ENCODE measurements around the gene ZNF136. TPM values are rescaled to one million over a fixed set of nuclear protein-coding genes. Genes with fewer than 3 reads are reported as not detected.

Gene ZNF136
- polyA plus RNA-seq, 3 donors: 1.9 to 3.4 (median 2.8) TPM

Other genes starting within 250 kb of the ZNF136 start
- gene ZNF700, start 238.0 kb upstream of the ZNF136 start, polyA plus RNA-seq: 1 to 10 TPM; 3.7 to 6.2 (median 4.4) TPM
- gene ZNF763, start 198.1 kb upstream of the ZNF136 start, polyA plus RNA-seq: 1 to 10 TPM in 2 of 3 donors, under 1 TPM in 1; 0.79 to 2.4 (median 2.0) TPM
- gene ZNF433, start 127.4 kb upstream of the ZNF136 start, polyA plus RNA-seq: 1 to 10 TPM; 1.6 to 4.3 (median 2.5) TPM
- gene ZNF878, start 110.1 kb upstream of the ZNF136 start, polyA plus RNA-seq: under 1 TPM in 2 of 3 donors, not detected in 1; 0.16 to 0.31 TPM
- gene ZNF844, start 98.4 kb upstream of the ZNF136 start, polyA plus RNA-seq: 1 to 10 TPM; 1.1 to 3.2 (median 1.5) TPM
- 1 to 10 TPM; 1.1 to 1.7 (median 1.3) TPM for gene ZNF20, start 22.7 kb upstream of the ZNF136 start, polyA plus RNA-seq
- 1 to 10 TPM in 1 of 3 donors, under 1 TPM in 2; 0.62 to 3.8 (median 0.72) TPM for gene ZNF625, start 6.4 kb upstream of the ZNF136 start, polyA plus RNA-seq
- 1 to 10 TPM; 3.3 to 4.4 (median 3.9) TPM for gene ZNF44, start 131.8 kb downstream of the ZNF136 start, polyA plus RNA-seq
- gene ZNF563, start 170.5 kb downstream of the ZNF136 start, polyA plus RNA-seq: 1 to 10 TPM in 2 of 3 donors, under 1 TPM in 1; 0.67 to 1.2 (median 1.1) TPM
- gene ZNF442, start 202.6 kb downstream of the ZNF136 start, polyA plus RNA-seq: 1 to 10 TPM in 2 of 3 donors, under 1 TPM in 1; 0.67 to 1.3 (median 1.0) TPM
- 1 to 10 TPM; 1.4 to 3.6 (median 2.5) TPM for gene ZNF799, start 238.2 kb downstream of the ZNF136 start, polyA plus RNA-seq

Measured in adipose tissue (tissue), 3 donors.